Omental fat pad (tissue), 4 donors: ENCODE results near the gene MAGEA11. TPM values are rescaled to one million over a fixed set of nuclear protein-coding genes. Genes with fewer than 3 reads are reported as not detected.
"Not testable (repeated sequence)": the region's sequence is repeated elsewhere in the genome, so short reads cannot be mapped to it uniquely, and the experiment has no call there.

ENCODE experiments used
- ATAC-seq: fragments of 150-250 bp; one replicate; pipeline ENCODE4 v1.9.1; 2016; ENCODE audit warnings: mild to moderate bottlenecking, moderate library complexity; ENCODE audit not compliant: low FRiP score
- DNase-seq: peaks from one replicate; pipeline ENCODE4 v3.0.0-alpha.2; 2019; ENCODE audit warnings: low spot score
- CTCF ChIP-seq, 3 donors: fragments of 450-650 bp; IDR thresholded peaks; one replicate each; pipeline ENCODE4 v1.5.1; 2016 to 2017; ENCODE audit warnings: antibody characterized with exemption in 3 of 3, mild to moderate bottlenecking in 3 of 3, moderate library complexity in 2 of 3
- total RNA-seq, 4 donors: library from RNA; depleted of rRNA; stranded (reverse); fragments of >200 nt; gene quantifications; one replicate each; pipeline ENCODE4 v1.1.0, GENCODE V29; 2016

MAGEA11 gene
- total RNA-seq, 4 donors from 2014 or later = not detected

GRCh38 chrX:149712831-149713230 is 971 bp downstream of the MAGEA11 start:
- DNase-seq (no peak), ATAC-seq (no peak)
- TF ChIP-seq CTCF (IDR thresholded peaks at IDR 0.05) = no peak

- ATAC-seq (no peak), DNase-seq (no peak)
- no peak for TF ChIP-seq CTCF (IDR thresholded peaks at IDR 0.05)
Measured at GRCh38 chrX:149713279-149714050, 1.6 kb downstream of the MAGEA11 start.

- DNase-seq = no peak
- no peak for ATAC-seq
- TF ChIP-seq CTCF (IDR thresholded peaks at IDR 0.05) = no peak
Measured at GRCh38 chrX:149715468-149715867, 3.6 kb downstream of the MAGEA11 start.

GRCh38 chrX:149716632-149717031 is 4.8 kb downstream of the MAGEA11 start:
- ATAC-seq (no peak), DNase-seq (no peak)
- no peak for TF ChIP-seq CTCF (IDR thresholded peaks at IDR 0.05)

- TF ChIP-seq CTCF (IDR thresholded peaks at IDR 0.05) = no peak
- DNase-seq (no peak), ATAC-seq (no peak)
Measured at GRCh38 chrX:149717803-149718202, 5.9 kb downstream of the MAGEA11 start.

GRCh38 chrX:149718757-149719156 is 6.9 kb downstream of the MAGEA11 start:
- DNase-seq (no peak), ATAC-seq (no peak)
- TF ChIP-seq CTCF (IDR thresholded peaks at IDR 0.05) = no peak

GRCh38 chrX:149720021-149720689 is 8.3 kb downstream of the MAGEA11 start:
- TF ChIP-seq CTCF (IDR thresholded peaks at IDR 0.05) = no peak
- no peak for DNase-seq

GRCh38 chrX:149721241-149721640 is 9.4 kb downstream of the MAGEA11 start:
- ATAC-seq, DNase-seq: not testable (repeated sequence)

More at GRCh38 chrX:149720021-149720689, 8.3 kb downstream of the MAGEA11 start:
- ATAC-seq = no peak
